Activated T-cell treated with anti-CD3 and anti-CD28 coated beads, Interleukin-2, amount 50 U/mL, for 24 hours (primary cell): ENCODE data around the gene TRPM3.

ENCODE experiments used
- DNase-seq: peaks from one replicate; pipeline ENCODE4 v3.0.0-alpha.2; 2020
- H3K27ac Mint-ChIP-seq: 2 replicates; pipeline ENCODE4 v1.8.0; 2020; ENCODE audit warnings: mild to moderate bottlenecking, mixed read lengths
- H3K27me3 Mint-ChIP-seq: 2 replicates; pipeline ENCODE4 v1.8.0; 2020; ENCODE audit warnings: mixed read lengths
- H3K36me3 Mint-ChIP-seq: 2 replicates; pipeline ENCODE4 v1.8.0; 2020; ENCODE audit warnings: low read depth, mixed read lengths
- H3K4me1 Mint-ChIP-seq: 2 replicates; pipeline ENCODE4 v1.8.0; 2020; ENCODE audit warnings: low read depth, mixed read lengths
- H3K4me3 Mint-ChIP-seq: 2 replicates; pipeline ENCODE4 v1.8.0; 2020; ENCODE audit warnings: mild to moderate bottlenecking, moderate library complexity, mixed read lengths
- H3K9me3 Mint-ChIP-seq: 2 replicates; pipeline ENCODE4 v1.8.0; 2020; ENCODE audit warnings: mixed read lengths

The TRPM3 gene

DNA sequence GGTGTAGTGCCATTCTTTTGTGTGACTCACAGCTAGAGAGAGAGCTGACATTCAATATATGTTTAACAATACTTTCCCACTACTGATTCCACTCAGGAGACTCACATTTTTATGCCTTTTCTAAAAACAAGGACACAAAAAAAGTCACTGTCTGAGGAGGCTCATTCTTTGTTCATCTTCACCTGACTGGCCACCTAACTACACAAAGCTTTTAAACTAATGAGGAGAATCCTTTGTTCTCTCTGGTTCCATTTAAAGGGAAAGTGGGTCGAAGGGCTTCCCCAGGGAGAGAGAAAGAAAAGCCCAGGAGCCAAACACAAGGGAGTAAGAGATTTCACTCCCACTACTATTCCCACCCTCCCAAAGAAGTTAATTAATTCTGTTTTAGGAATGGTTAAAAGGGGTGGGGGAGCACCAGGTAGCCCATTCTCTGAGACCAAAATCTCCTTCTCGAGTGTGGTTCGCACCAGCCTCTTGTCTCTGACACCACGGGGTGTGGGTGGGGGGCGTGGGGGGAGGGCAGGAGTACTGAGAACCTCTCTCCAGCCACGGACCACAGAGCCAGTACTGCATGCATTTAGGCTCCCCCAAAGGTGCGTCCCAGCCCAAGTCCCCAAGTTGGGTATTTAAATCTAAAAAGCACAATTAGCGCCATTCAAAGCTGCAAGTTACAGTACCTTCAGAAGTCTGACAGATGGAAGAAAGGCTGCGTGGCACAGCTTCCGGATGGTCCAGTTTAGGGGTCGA is 747 bp downstream of the TRPM3 start:
- Mint-ChIP-seq H3K27me3 (peaks cover 22% of the 10 kb centered on the region), H3K9me3 (no peaks in the 10 kb centered on the region), H3K36me3 (no peaks in the 10 kb centered on the region), H3K4me3 (no peak overlapping the region), H3K4me1 (no peaks in the 10 kb centered on the region), H3K27ac (no peak overlapping the region)
- no peak for DNase-seq

GRCh38 chr9:71119746-71120145 is 1.7 kb downstream of the TRPM3 start:
- no peak for DNase-seq
- no peaks in the 10 kb centered on the region for H3K36me3 Mint-ChIP-seq

DNA sequence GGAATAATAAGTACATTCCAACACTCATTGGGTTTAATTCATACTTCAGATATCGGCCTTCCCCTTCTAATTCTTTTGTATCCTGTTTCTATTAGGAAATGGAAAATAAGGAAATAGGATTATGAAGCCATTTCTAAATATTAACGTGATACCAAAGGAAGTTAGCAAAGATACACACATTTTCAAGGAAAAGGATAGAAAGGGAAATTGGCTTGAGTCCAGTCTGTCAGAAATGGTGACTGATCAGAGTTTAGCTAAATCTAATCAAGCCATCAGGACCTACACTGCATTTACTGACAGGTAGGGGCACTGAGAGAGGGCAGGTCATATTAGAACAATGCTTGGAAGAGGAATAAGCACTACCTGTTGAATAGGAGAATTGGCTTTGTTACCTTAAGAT is 3.1 kb downstream of the TRPM3 start:
- H3K27me3 Mint-ChIP-seq, result peaks cover 19% of the 10 kb centered on the region
- H3K4me3 Mint-ChIP-seq, result no peak overlapping the region
- no peaks in the 10 kb centered on the region for H3K4me1 Mint-ChIP-seq
- no peak for DNase-seq
- H3K9me3 Mint-ChIP-seq, result no peaks in the 10 kb centered on the region
- no peaks in the 10 kb centered on the region for H3K36me3 Mint-ChIP-seq
- no peak overlapping the region for H3K27ac Mint-ChIP-seq

More at GRCh38 chr9:71119746-71120145, 1.7 kb downstream of the TRPM3 start:
- Mint-ChIP-seq H3K4me3 (no peak overlapping the region), H3K4me1 (no peaks in the 10 kb centered on the region), H3K27me3 (peaks cover 22% of the 10 kb centered on the region), H3K27ac (no peak overlapping the region), H3K9me3 (no peaks in the 10 kb centered on the region)

DNA sequence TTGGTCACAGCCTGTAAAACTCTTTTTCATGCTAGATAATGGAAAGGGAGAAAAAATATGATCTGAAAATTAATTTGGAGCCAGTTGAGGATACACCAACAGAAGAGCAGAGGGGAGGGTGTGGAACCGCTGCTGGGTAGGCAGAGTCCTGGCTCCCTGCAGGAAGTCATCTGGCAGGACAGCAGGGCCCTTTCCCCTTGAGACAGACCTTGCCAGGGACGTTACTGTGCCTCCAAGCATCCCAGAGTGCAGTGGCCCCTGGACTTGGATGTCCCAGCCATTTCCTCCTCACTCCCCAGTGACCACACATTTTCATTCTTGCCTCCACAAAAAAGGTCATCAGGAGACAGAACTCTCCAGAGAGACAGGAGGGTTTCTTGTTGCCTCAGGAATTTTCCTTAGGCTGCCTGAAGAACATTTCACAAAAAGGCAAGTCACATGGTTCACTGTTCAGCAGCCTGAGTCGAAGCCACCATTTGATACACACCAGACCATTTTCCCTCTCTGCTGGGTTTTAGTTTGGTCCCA is 5.9 kb downstream of the TRPM3 start:
- DNase-seq, result no peak
- Mint-ChIP-seq H3K9me3 (no peaks in the 10 kb centered on the region), H3K4me3 (no peak overlapping the region), H3K27me3 (peaks cover 3% of the 10 kb centered on the region), H3K27ac (no peak overlapping the region), H3K36me3 (no peaks in the 10 kb centered on the region), H3K4me1 (no peaks in the 10 kb centered on the region)

DNA sequence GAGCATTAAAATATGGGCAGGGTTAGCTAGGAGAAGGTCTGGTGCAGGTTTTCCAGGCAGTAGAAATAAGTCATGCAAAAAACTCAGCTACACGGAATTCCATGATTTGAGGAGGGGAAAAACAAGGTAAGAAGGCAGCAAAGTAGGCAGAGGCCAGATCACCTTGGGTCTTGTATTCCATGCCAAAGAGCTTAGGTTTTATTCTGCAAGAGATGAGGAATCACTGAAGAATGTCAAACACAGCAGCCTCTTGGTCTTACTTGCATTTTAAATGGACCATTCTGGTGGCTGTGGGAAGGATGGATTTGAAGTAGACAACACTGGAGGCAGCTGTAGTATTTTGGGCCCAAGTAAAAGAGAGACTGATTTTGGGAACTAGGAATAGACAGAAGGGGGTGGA is 8.6 kb downstream of the TRPM3 start:
- no peaks in the 10 kb centered on the region for H3K36me3 Mint-ChIP-seq
- no peak for DNase-seq
- no peak overlapping the region for H3K4me3 Mint-ChIP-seq
- H3K4me1 Mint-ChIP-seq, result no peaks in the 10 kb centered on the region
- no peaks in the 10 kb centered on the region for H3K9me3 Mint-ChIP-seq
- H3K27ac Mint-ChIP-seq, result no peak overlapping the region
- peaks cover 3% of the 10 kb centered on the region for H3K27me3 Mint-ChIP-seq

GRCh38 chr9:71108937-71109336 is 12.5 kb downstream of the TRPM3 start:
- peaks cover 2% of the 10 kb centered on the region for H3K9me3 Mint-ChIP-seq
- no peak for DNase-seq
- H3K27me3 Mint-ChIP-seq, result no peaks in the 10 kb centered on the region
- no peak overlapping the region for H3K4me3 Mint-ChIP-seq
- no peaks in the 10 kb centered on the region for H3K4me1 Mint-ChIP-seq
- H3K27ac Mint-ChIP-seq, result no peak overlapping the region
- H3K36me3 Mint-ChIP-seq, result no peaks in the 10 kb centered on the region

DNA sequence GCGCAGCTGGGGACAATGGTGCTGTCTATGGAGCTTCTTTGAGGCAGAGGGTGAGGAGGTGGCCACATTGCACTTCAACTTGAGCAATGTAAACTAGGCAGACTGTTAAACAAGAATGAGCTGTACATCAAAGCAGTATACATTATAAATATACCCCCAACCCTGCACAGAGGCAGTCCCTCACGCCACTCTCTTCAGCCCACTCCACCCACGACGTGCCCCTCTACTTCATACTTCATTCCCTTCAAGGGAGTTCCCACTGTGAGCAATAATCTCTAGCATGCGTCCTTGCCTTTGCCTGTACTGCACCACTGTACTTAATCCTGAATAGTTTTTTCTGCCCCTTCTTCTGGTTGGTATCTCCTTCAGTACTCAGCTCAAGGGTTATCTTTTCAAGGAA is 14.4 kb downstream of the TRPM3 start:
- H3K4me1 Mint-ChIP-seq, result no peaks in the 10 kb centered on the region
- H3K36me3 Mint-ChIP-seq, result no peaks in the 10 kb centered on the region
- H3K9me3 Mint-ChIP-seq, result peaks cover 2% of the 10 kb centered on the region
- no peak overlapping the region for H3K27ac Mint-ChIP-seq
- H3K27me3 Mint-ChIP-seq, result no peaks in the 10 kb centered on the region
- no peak for DNase-seq
- H3K4me3 Mint-ChIP-seq, result no peak overlapping the region

- H3K4me3 Mint-ChIP-seq, result no peak overlapping the region
- no peaks in the 10 kb centered on the region for H3K27me3 Mint-ChIP-seq
- no peak overlapping the region for H3K27ac Mint-ChIP-seq
- H3K36me3 Mint-ChIP-seq, result no peaks in the 10 kb centered on the region
- DNase-seq, result no peak
- peaks cover 2% of the 10 kb centered on the region for H3K9me3 Mint-ChIP-seq
- H3K4me1 Mint-ChIP-seq, result no peaks in the 10 kb centered on the region
These were observed 16.2 kb downstream of the TRPM3 start for GRCh38 chr9:71105192-71105591.

- H3K4me3 Mint-ChIP-seq, result no peak overlapping the region
- H3K27me3 Mint-ChIP-seq, result no peaks in the 10 kb centered on the region
- H3K9me3 Mint-ChIP-seq, result no peaks in the 10 kb centered on the region
- H3K27ac Mint-ChIP-seq, result no peak overlapping the region
- no peak for DNase-seq
- no peaks in the 10 kb centered on the region for H3K36me3 Mint-ChIP-seq
- no peaks in the 10 kb centered on the region for H3K4me1 Mint-ChIP-seq
These were observed 22.6 kb downstream of the TRPM3 start for GRCh38 chr9:71098801-71099200.

GRCh38 chr9:71097671-71098070 is 23.8 kb downstream of the TRPM3 start:
- Mint-ChIP-seq H3K27ac (no peak overlapping the region), H3K27me3 (peaks cover 1% of the 10 kb centered on the region), H3K4me1 (no peaks in the 10 kb centered on the region), H3K9me3 (no peaks in the 10 kb centered on the region), H3K4me3 (no peak overlapping the region), H3K36me3 (no peaks in the 10 kb centered on the region)
- no peak for DNase-seq

GRCh38 chr9:71096421-71097108 is 24.9 kb downstream of the TRPM3 start:
- Mint-ChIP-seq H3K4me1 (no peaks in the 10 kb centered on the region), H3K4me3 (no peak overlapping the region), H3K9me3 (no peaks in the 10 kb centered on the region), H3K36me3 (no peaks in the 10 kb centered on the region), H3K27me3 (peaks cover 3% of the 10 kb centered on the region), H3K27ac (no peak overlapping the region)
- no peak for DNase-seq

DNA sequence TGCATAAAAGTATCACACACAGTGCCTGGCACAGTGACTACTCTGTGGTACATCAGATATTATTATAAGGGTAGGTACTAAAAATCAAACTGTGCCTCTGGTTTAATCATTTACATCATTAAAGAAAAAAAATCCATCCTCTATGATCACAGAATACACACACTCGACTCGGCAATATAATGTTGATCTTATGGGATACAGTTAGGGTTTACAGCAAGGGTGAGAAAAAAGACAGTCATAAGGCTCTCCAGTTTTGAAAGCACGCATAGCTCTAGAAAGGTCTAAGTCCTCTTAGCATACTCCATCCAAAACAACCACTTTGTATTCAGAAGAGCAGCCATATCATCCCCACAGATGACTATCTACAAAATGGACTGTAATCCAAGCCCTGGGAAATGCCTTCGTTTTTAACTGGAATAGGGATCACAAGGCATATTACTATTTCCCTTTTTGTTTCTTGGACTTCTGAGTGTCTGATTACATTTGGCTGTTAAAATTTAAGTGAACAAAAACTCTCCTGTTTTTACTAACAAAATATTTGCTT is 26.6 kb downstream of the TRPM3 start:
- no peak overlapping the region for H3K27ac Mint-ChIP-seq
- DNase-seq, result no peak
- H3K36me3 Mint-ChIP-seq, result no peaks in the 10 kb centered on the region
- peaks cover 3% of the 10 kb centered on the region for H3K27me3 Mint-ChIP-seq
- H3K4me1 Mint-ChIP-seq, result no peaks in the 10 kb centered on the region
- no peaks in the 10 kb centered on the region for H3K9me3 Mint-ChIP-seq
- H3K4me3 Mint-ChIP-seq, result no peak overlapping the region

GRCh38 chr9:71090896-71091295 is 30.5 kb downstream of the TRPM3 start:
- peaks cover 3% of the 10 kb centered on the region for H3K27me3 Mint-ChIP-seq
- H3K4me3 Mint-ChIP-seq, result no peak overlapping the region
- no peak overlapping the region for H3K27ac Mint-ChIP-seq

DNA sequence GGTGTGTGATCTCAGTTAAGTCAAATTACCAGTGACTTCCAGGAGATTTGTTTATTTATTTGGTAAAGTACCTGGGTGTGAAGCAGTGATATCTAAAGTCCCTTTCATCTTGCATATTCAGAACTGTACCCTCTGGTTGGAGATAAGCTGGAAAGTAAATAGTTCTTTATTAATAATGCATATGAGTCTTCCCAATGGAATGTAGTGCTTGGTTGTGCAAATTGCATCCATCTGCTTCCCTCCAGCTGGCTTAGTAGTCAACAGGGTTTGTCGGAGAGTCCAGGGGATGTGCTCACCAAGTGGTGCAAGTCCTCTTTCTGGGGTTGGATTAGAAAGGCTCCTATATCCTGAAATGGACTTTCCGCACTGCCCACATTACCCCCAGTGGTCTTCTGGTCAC is 42.0 kb downstream of the TRPM3 start:
- H3K4me3 Mint-ChIP-seq, result no peak overlapping the region
- no peaks in the 10 kb centered on the region for H3K4me1 Mint-ChIP-seq
- DNase-seq, result no peak
- H3K36me3 Mint-ChIP-seq, result no peaks in the 10 kb centered on the region
- no peak overlapping the region for H3K27ac Mint-ChIP-seq
- H3K9me3 Mint-ChIP-seq, result peaks cover 5% of the 10 kb centered on the region
- H3K27me3 Mint-ChIP-seq, result no peaks in the 10 kb centered on the region

More at GRCh38 chr9:71090896-71091295, 30.5 kb downstream of the TRPM3 start:
- Mint-ChIP-seq H3K36me3 (no peaks in the 10 kb centered on the region), H3K9me3 (no peaks in the 10 kb centered on the region), H3K4me1 (no peaks in the 10 kb centered on the region)
- DNase-seq, result no peak

- DNase-seq, result no peak
- H3K27ac Mint-ChIP-seq, result no peak overlapping the region
- H3K9me3 Mint-ChIP-seq, result no peaks in the 10 kb centered on the region
- H3K4me1 Mint-ChIP-seq, result no peaks in the 10 kb centered on the region
- no peaks in the 10 kb centered on the region for H3K36me3 Mint-ChIP-seq
- H3K27me3 Mint-ChIP-seq, result no peaks in the 10 kb centered on the region
- no peak overlapping the region for H3K4me3 Mint-ChIP-seq
These were observed 45.3 kb downstream of the TRPM3 start for GRCh38 chr9:71076096-71076495.
